SK-N-SH (cell line): ENCODE data around the gene TSPAN31. TPM values are rescaled to one million over a fixed set of nuclear protein-coding genes. Genes with fewer than 3 reads are reported as not detected.

Source experiments
- CTCF ChIA-PET: fragments of 300-600, 350-600 bp; formaldehyde crosslinking; extraction: SDS; loops from one replicate; lab custom pipeline; 2021; lab: Yijun Ruan, JAX
- POLR2A ChIA-PET: fragments of 350-600 bp; sonication (Branson Sonifier 250); formaldehyde crosslinking; extraction: SDS; loops from one replicate; lab custom pipeline; 2020; ENCODE audit warnings: antibody characterized with exemption, inconsistent platforms; lab: Yijun Ruan, JAX
- DNase-seq: peaks from one replicate; pipeline ENCODE4 v3.0.0; 2012
- H2AFZ ChIP-seq: fragments of 200-600 bp; sonication (generic); 2 replicates; pipeline ENCODE4 v1.8.1; 2016; ENCODE audit warnings: antibody characterized with exemption, mild to moderate bottlenecking, low read depth
- H3F3A ChIP-seq: fragments of 200-600 bp; sonication (generic); replicated peaks from 2 replicates; pipeline ENCODE3; 2016; ENCODE audit warnings: antibody characterized with exemption, mild to moderate bottlenecking; ENCODE audit not compliant: insufficient read depth
- H3K27ac ChIP-seq, 2 experiments: fragments of 200-500 bp in 1 of 2; fragments of 200-600 bp in 1 of 2; sonication (Bioruptor generic) in 1 of 2; sonication (generic), shearing (Covaris generic) in 1 of 2; 2 replicates each; pipeline versions ENCODE4 v1.5.1 to v1.6.1; 2014 to 2016; ENCODE audit warnings: low read depth in 2 of 2, inconsistent platforms in 1 of 2, low read length in 1 of 2, mild to moderate bottlenecking in 1 of 2, mixed read lengths in 1 of 2
- H3K27me3 ChIP-seq: fragments of 200-600 bp; sonication (generic), shearing (Covaris generic); 2 replicates; pipeline ENCODE4 v1.6.1; 2016; ENCODE audit warnings: mixed run types; ENCODE audit not compliant: insufficient read depth
- H3K36me3 ChIP-seq, 2 experiments: fragments of 200-500 bp in 1 of 2; fragments of 200-600 bp in 1 of 2; sonication (Bioruptor generic) in 1 of 2; sonication (generic) in 1 of 2; replicated peaks in 1 of 2; 2 replicates each; pipeline versions ENCODE3 to v1.5.1; 2014 to 2016; ENCODE audit warnings: low read length in 1 of 2, mild to moderate bottlenecking in 1 of 2; ENCODE audit not compliant: insufficient read depth in 2 of 2, control insufficient read depth in 1 of 2
- H3K4me1 ChIP-seq, 2 experiments: fragments of 200-500 bp in 1 of 2; fragments of 200-600 bp in 1 of 2; sonication (Bioruptor generic) in 1 of 2; sonication (generic), shearing (Covaris generic) in 1 of 2; 2 replicates each; pipeline versions ENCODE4 v1.5.1 to v1.6.1; 2014 to 2016; ENCODE audit warnings: low read depth in 1 of 2, low read length in 1 of 2, mixed run types in 1 of 2; ENCODE audit not compliant: insufficient read depth in 2 of 2, control insufficient read depth in 1 of 2
- H3K4me2 ChIP-seq: fragments of 200-600 bp; sonication (generic), shearing (Covaris generic); 2 replicates; pipeline ENCODE4 v1.6.1; 2017; ENCODE audit warnings: mixed run types
- H3K4me3 ChIP-seq, 2 experiments: fragments of 200-500 bp in 1 of 2; fragments of 200-600 bp in 1 of 2; sonication (Bioruptor generic) in 1 of 2; sonication (generic), shearing (Covaris generic) in 1 of 2; 2 replicates each; pipeline versions ENCODE4 v1.5.1 to v1.8.1; 2014 to 2016; ENCODE audit warnings: low read depth in 2 of 2, inconsistent platforms in 1 of 2, low read length in 1 of 2, mild to moderate bottlenecking in 1 of 2, mixed read lengths in 1 of 2, moderate library complexity in 1 of 2
- H3K79me2 ChIP-seq: fragments of 200-600 bp; sonication (generic); 2 replicates; pipeline ENCODE4 v1.8.1; 2017; ENCODE audit warnings: mild to moderate bottlenecking; ENCODE audit not compliant: insufficient read depth
- H3K9ac ChIP-seq: fragments of 200-600 bp; sonication (generic); 2 replicates; pipeline ENCODE4 v1.6.1; 2017; ENCODE audit warnings: mixed run types
- H3K9me2 ChIP-seq: fragments of 200-600 bp; sonication (generic); 2 replicates; pipeline ENCODE4 v1.6.1; 2017; ENCODE audit warnings: mixed run types
- H3K9me3 ChIP-seq: fragments of 200-600 bp; sonication (generic); 2 replicates; pipeline ENCODE4 v1.6.1; 2017; ENCODE audit warnings: mixed run types, mild to moderate bottlenecking, moderate library complexity
- H4K20me1 ChIP-seq: fragments of 200-600 bp; sonication (generic); 2 replicates; pipeline ENCODE4 v1.6.1; 2017; ENCODE audit warnings: mild to moderate bottlenecking, mixed run types; ENCODE audit not compliant: insufficient read depth
- ELF1 ChIP-seq: IDR thresholded peaks from 2 replicates; pipeline ENCODE4 v1.4.0; 2012
- EP300 ChIP-seq, 2 experiments: IDR thresholded peaks; 2 replicates each; pipeline versions ENCODE4 v1.4.0 to v1.6.1; 2012; ENCODE audit warnings: borderline replicate concordance in 1 of 2, low read depth in 1 of 2, low read length in 1 of 2
- FOSL2 ChIP-seq: IDR thresholded peaks from 2 replicates; pipeline ENCODE4 v1.4.0; 2012; ENCODE audit warnings: low read depth, mild to moderate bottlenecking, moderate library complexity, borderline replicate concordance
- FOXJ3 ChIP-seq: sonication (generic); formaldehyde crosslinking; IDR thresholded peaks from 2 replicates; pipeline ENCODE4 v1.5.1; 2020; ENCODE audit warnings: mild to moderate bottlenecking, missing genetic modification reagents
- FOXM1 ChIP-seq: IDR thresholded peaks from 2 replicates; pipeline ENCODE4 v1.4.0; 2012; ENCODE audit warnings: low read depth, mild to moderate bottlenecking
- GABPA ChIP-seq: IDR thresholded peaks from 2 replicates; pipeline ENCODE4 v1.4.0; 2012; ENCODE audit warnings: low read depth, mild to moderate bottlenecking
- GATA2 ChIP-seq: sonication (generic); formaldehyde crosslinking; IDR thresholded peaks from 2 replicates; pipeline ENCODE4 v1.5.0; 2020; ENCODE audit warnings: mild to moderate bottlenecking, missing genetic modification reagents
- JUND ChIP-seq: IDR thresholded peaks from 2 replicates; pipeline ENCODE4 v1.4.0; 2012
- MEF2A ChIP-seq: IDR thresholded peaks from 2 replicates; pipeline ENCODE4 v1.4.0; 2012; ENCODE audit warnings: low read depth, borderline replicate concordance
- NFIC ChIP-seq: IDR thresholded peaks from 2 replicates; pipeline ENCODE4 v1.4.0; 2012; ENCODE audit warnings: borderline replicate concordance
- POLR2AphosphoS5 ChIP-seq: IDR thresholded peaks from 2 replicates; pipeline ENCODE4 v1.6.1; 2012; ENCODE audit warnings: low read depth, low read length
- RFX5 ChIP-seq: IDR thresholded peaks from 2 replicates; pipeline ENCODE4 v1.6.1; 2012; ENCODE audit warnings: mild to moderate bottlenecking, improper control_type of control experiment, low read length
- SIN3A ChIP-seq: IDR thresholded peaks from 2 replicates; pipeline ENCODE4 v1.6.1; 2012; ENCODE audit warnings: low read depth, mild to moderate bottlenecking, low read length, moderate library complexity, borderline replicate concordance
- TCF12 ChIP-seq: IDR thresholded peaks from 2 replicates; pipeline ENCODE4 v1.4.0; 2012
- TEAD4 ChIP-seq: IDR thresholded peaks from 2 replicates; pipeline ENCODE4 v1.4.0; 2012; ENCODE audit warnings: mild to moderate bottlenecking, borderline replicate concordance; ENCODE audit not compliant: insufficient read depth
- WGBS: methylation state at CpG from one replicate; pipeline ENCODE4 v1.1.6; 2017; ENCODE audit warnings: low lambda C conversion rate; 5-methylcytosine and 5-hydroxymethylcytosine counted together
- polyA plus RNA-seq, 3 experiments: library from polyadenylated mRNA; depleted of rRNA; stranded (reverse); fragments of >200 nt; gene quantifications; 2 replicates each; pipeline ENCODE4 v1.2.3, GENCODE V29; 2012
- TF ChIP-seq, protein P1 (sequence below): IDR thresholded peaks from 2 replicates; pipeline ENCODE4 v1.4.0; 2012; ENCODE audit warnings: low read depth
- TF ChIP-seq, protein P2 (sequence below): fragments of 200-600 bp; sonication (generic); IDR thresholded peaks from 2 replicates; pipeline ENCODE4 v1.6.1; 2017; ENCODE audit warnings: antibody characterized with exemption, mild to moderate bottlenecking, moderate library complexity
- TF ChIP-seq, protein P3 (sequence below): IDR thresholded peaks from 2 replicates; pipeline ENCODE4; 2012
- TF ChIP-seq, protein P4 (sequence below): fragments of 150-350 bp; IDR thresholded peaks from 2 replicates; pipeline ENCODE4 v1.6.1; 2016; ENCODE audit warnings: mild to moderate bottlenecking, low read depth, low read length
- TF ChIP-seq, protein P5 (sequence below): IDR thresholded peaks from 2 replicates; pipeline ENCODE4 v1.4.0; 2012; ENCODE audit warnings: low read depth, borderline replicate concordance
- TF ChIP-seq, protein P6 (sequence below): IDR thresholded peaks from 2 replicates; pipeline ENCODE4 v1.4.0; 2012; ENCODE audit warnings: low read depth, borderline replicate concordance

TSPAN31 gene
- polyA plus RNA-seq, 1 of the 3 experiments (the other 2 are of a cell fraction), result 36.8 TPM

DNA sequence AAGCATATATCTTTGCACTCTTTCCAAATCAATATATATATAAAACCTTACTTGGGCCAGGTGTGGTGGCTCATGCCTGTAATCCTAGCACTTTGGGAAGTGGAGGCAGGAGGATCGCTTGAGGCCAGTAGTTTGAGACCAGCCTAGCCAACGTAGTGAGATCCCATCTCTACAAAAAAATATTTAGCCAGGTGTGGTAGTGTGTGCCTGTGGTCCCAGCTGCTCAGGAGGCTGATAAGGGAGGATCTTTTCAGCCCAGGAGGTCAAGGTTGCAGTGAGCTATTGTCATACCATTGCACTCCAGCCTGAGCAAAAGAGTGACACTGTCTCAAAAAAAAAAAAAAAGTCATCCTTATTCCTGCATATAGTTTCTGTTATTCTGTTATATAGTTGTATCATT is 36.5 kb upstream of the TSPAN31 start:
- Histone ChIP-seq H3K9ac (no peak overlapping the region), H2AFZ (no peak overlapping the region), H3K4me1 (no peaks in the 10 kb centered on the region), H3K4me3 (no peak overlapping the region), H3K4me2 (no peak overlapping the region), H3K9me3 (peaks cover 13% of the 10 kb centered on the region), H3K27me3 (no peaks in the 10 kb centered on the region), H3K79me2 (no peaks in the 10 kb centered on the region), H4K20me1 (no peaks in the 10 kb centered on the region), H3K9me2 (no peaks in the 10 kb centered on the region), H3F3A (peaks cover 14% of the 10 kb centered on the region), H3K27ac (no peak overlapping the region), H3K36me3 (peaks cover 0 to 58% of the 10 kb centered on the region in 2 experiments)
- TF ChIP-seq, protein P1, sequence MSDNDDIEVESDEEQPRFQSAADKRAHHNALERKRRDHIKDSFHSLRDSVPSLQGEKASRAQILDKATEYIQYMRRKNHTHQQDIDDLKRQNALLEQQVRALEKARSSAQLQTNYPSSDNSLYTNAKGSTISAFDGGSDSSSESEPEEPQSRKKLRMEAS, result no peak
- no peak for TF ChIP-seq ELF1
- CTCF ChIA-PET, result interaction anchor here (0.9 to 1.3 kb wide), 3 partner anchors 14 to 18 kb away, joined by 5 read pairs; partner anchors contain the start of gene OS9
- WGBS, result 88% methylated on average over 2 of the region's 2 CpGs
- POLR2A ChIA-PET, result no interaction called here
- no peak for DNase-seq

DNA sequence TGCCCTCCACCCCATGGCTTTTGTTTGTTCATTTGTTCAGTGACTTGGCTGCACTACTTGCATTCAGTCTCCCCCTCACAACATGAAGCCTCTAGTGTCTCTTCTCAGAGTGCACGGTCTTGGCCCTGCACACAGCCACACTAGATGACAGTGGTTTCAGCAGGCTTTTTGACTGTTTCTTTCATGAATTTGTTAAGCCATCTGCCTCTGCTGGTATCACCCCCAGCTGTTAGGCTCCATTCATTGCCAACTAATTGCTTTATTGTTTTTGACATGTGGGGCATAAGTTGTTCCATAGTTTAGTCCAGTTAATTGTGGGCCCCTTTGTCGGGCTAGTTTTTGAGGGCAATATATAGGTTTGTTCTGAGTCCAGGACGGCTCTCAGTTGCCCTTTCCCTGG is 32.1 kb upstream of the TSPAN31 start:
- Histone ChIP-seq H4K20me1 (no peaks in the 10 kb centered on the region), H3K79me2 (no peaks in the 10 kb centered on the region), H3K9ac (no peak overlapping the region), H3K27ac (no peak overlapping the region), H3K4me2 (no peak overlapping the region), H2AFZ (no peak overlapping the region), H3K4me3 (no peak overlapping the region), H3K9me3 (peaks cover 8% of the 10 kb centered on the region), H3K4me1 (no peaks in the 10 kb centered on the region), H3K9me2 (no peaks in the 10 kb centered on the region), H3K27me3 (no peaks in the 10 kb centered on the region), H3K36me3 (peaks cover 10 to 33% of the 10 kb centered on the region in 2 experiments), H3F3A (peaks cover 10% of the 10 kb centered on the region)
- ChIA-PET CTCF (interaction anchor here (1.1 to 2.3 kb wide), 3 partner anchors 9 to 130 kb away, joined by 5 to 12 read pairs (median 7); no protein-coding TSS in a partner anchor), POLR2A (no interaction called here)
- no peak for DNase-seq
- 94% methylated on average over 3 of the region's 3 CpGs for WGBS
- TF ChIP-seq JUND, result no peak
- TF ChIP-seq EP300 (IDR thresholded peaks at IDR 0.05; ENCODE audit: borderline replicate concordance in 1 of 2, low read depth in 1 of 2, low read length in 1 of 2), result no peak
- TF ChIP-seq, protein P2, sequence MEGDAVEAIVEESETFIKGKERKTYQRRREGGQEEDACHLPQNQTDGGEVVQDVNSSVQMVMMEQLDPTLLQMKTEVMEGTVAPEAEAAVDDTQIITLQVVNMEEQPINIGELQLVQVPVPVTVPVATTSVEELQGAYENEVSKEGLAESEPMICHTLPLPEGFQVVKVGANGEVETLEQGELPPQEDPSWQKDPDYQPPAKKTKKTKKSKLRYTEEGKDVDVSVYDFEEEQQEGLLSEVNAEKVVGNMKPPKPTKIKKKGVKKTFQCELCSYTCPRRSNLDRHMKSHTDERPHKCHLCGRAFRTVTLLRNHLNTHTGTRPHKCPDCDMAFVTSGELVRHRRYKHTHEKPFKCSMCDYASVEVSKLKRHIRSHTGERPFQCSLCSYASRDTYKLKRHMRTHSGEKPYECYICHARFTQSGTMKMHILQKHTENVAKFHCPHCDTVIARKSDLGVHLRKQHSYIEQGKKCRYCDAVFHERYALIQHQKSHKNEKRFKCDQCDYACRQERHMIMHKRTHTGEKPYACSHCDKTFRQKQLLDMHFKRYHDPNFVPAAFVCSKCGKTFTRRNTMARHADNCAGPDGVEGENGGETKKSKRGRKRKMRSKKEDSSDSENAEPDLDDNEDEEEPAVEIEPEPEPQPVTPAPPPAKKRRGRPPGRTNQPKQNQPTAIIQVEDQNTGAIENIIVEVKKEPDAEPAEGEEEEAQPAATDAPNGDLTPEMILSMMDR, result no peak
- TF ChIP-seq GABPA, result no peak
- TF ChIP-seq, protein P3, sequence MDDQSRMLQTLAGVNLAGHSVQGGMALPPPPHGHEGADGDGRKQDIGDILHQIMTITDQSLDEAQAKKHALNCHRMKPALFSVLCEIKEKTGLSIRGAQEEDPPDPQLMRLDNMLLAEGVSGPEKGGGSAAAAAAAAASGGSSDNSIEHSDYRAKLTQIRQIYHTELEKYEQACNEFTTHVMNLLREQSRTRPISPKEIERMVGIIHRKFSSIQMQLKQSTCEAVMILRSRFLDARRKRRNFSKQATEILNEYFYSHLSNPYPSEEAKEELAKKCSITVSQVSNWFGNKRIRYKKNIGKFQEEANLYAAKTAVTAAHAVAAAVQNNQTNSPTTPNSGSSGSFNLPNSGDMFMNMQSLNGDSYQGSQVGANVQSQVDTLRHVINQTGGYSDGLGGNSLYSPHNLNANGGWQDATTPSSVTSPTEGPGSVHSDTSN, result no peak
- no peak for TF ChIP-seq NFIC
- TF ChIP-seq RFX5, result no peak
- no peak for TF ChIP-seq MEF2A
- TF ChIP-seq, protein P1, result no peak
- no peak for TF ChIP-seq FOXM1
- no peak for TF ChIP-seq FOSL2
- TF ChIP-seq TEAD4, result no peak
- TF ChIP-seq, protein P4, sequence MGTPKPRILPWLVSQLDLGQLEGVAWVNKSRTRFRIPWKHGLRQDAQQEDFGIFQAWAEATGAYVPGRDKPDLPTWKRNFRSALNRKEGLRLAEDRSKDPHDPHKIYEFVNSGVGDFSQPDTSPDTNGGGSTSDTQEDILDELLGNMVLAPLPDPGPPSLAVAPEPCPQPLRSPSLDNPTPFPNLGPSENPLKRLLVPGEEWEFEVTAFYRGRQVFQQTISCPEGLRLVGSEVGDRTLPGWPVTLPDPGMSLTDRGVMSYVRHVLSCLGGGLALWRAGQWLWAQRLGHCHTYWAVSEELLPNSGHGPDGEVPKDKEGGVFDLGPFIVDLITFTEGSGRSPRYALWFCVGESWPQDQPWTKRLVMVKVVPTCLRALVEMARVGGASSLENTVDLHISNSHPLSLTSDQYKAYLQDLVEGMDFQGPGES, result no peak
- TF ChIP-seq GATA2 (CRISPR knock-in tag), result no peak
- TF ChIP-seq, protein P5, sequence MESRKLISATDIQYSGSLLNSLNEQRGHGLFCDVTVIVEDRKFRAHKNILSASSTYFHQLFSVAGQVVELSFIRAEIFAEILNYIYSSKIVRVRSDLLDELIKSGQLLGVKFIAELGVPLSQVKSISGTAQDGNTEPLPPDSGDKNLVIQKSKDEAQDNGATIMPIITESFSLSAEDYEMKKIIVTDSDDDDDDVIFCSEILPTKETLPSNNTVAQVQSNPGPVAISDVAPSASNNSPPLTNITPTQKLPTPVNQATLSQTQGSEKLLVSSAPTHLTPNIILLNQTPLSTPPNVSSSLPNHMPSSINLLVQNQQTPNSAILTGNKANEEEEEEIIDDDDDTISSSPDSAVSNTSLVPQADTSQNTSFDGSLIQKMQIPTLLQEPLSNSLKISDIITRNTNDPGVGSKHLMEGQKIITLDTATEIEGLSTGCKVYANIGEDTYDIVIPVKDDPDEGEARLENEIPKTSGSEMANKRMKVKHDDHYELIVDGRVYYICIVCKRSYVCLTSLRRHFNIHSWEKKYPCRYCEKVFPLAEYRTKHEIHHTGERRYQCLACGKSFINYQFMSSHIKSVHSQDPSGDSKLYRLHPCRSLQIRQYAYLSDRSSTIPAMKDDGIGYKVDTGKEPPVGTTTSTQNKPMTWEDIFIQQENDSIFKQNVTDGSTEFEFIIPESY, result no peak
- TF ChIP-seq SIN3A, result no peak
- TF ChIP-seq TCF12, result no peak
- no peak for TF ChIP-seq FOXJ3 (CRISPR knock-in tag)
- TF ChIP-seq, protein P6, sequence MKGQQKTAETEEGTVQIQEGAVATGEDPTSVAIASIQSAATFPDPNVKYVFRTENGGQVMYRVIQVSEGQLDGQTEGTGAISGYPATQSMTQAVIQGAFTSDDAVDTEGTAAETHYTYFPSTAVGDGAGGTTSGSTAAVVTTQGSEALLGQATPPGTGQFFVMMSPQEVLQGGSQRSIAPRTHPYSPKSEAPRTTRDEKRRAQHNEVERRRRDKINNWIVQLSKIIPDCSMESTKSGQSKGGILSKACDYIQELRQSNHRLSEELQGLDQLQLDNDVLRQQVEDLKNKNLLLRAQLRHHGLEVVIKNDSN, result no peak
- no peak for TF ChIP-seq POLR2AphosphoS5
